GM18870 (cell line): ENCODE measurements around the gene ACOT8.
"Not testable (repeated sequence)": the region's sequence is repeated elsewhere in the genome, so short reads cannot be mapped to it uniquely, and the experiment has no call there.

ENCODE experiments used
- ATAC-seq: cut with Tn5 transposase; IDR thresholded peaks from one replicate; pipeline ENCODE4 v1.9.1; 2021; ENCODE audit warnings: moderate library complexity; ENCODE audit not compliant: unreplicated experiment

ACOT8 gene

DNA sequence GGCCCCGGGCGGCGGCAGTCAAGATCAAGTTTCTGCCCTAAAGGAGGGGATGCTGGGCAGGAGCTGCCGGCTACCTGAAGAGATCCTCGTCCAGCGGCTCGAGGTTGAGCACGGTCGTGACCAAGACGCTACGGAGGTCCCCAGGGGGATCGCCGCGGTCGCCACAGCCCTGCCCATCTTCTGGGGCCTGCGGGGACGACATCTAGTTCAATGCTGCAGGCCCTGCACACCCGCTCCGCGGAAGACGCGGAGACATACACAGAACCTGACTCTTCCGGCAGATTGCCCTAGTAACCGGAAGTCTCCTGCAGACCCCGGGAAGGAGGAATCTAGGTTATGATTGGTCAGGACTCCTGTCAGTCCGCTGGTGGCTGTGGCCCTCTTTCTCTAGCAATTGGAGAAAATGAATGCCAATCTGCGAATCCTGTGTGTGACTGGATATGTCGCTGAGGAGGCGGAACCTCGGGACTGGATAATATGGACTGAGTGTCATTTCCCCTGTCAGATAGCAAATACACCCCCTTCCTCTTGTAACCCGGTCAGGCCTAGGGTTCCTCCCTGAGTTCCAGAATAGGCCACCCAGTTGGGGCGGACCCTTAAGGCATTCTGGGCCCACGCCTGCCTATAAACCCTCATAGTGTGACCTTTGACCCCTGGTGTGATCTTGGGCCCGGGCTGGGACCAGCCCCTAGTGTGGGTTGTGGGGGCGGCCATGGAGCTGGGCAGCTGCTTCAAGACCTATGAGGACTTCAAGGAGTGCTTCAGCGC lies at the start of gene ACOT8, which contains the start of gene ZSWIM3:
Gene ACOT8 (minus strand): TSS at position 279 of the 768 bp plus-strand sequence. CDS start 77 bp downstream, at position 202.
Gene ZSWIM3 (plus strand): TSS at position 501 of the 768 bp plus-strand sequence. CDS start 212 bp downstream, at position 713.
- ATAC-seq = peak; percentile 97

GRCh38 chr20:45905505-45906079 lies 48.4 kb upstream of the ACOT8 start:
- ATAC-seq = no peak

DNA sequence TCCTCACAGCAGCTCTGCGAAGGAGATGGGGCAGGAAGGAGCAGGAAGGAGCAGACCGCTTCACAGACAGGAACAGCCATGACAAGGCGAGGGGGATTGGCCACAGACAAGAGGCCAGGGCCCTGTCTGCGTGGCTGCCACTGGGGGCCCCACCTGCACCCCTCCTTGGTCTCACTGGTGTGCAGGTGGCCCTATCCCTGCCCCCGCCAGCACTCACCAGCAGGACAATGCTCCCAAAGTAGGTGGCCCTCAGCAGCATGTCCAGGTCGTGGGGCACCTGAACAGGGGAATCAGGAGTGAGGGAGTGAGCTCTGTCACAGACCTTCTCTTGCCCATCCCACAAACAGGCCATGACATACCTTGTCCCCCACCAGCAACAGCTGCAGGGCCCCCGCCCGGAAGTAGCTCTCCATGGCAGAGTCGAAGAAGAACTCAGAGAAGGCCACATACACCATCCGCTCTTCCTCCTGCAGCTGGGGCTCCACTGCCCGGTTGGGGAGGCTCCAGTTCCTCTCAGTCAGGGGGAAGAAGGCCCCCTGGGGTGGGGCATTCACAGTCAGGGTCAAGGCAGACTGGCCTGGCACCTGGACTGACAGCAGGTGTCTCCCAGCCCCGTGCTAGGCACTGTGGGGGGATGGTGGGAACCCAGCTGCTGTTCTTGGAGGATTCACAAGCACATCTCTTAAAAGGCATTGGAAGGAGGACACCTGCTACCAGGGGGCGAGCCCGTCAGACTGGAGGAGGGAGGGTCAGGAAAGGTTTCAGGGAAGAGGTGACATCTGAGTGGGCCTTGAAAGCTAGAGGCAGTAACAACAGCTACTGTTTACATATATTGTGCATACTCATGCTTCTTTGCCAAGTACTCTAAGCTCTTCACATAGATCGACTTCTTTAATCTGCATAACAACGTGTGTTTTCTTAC lies 47.7 kb upstream of the ACOT8 start:
- no peak for ATAC-seq

DNA sequence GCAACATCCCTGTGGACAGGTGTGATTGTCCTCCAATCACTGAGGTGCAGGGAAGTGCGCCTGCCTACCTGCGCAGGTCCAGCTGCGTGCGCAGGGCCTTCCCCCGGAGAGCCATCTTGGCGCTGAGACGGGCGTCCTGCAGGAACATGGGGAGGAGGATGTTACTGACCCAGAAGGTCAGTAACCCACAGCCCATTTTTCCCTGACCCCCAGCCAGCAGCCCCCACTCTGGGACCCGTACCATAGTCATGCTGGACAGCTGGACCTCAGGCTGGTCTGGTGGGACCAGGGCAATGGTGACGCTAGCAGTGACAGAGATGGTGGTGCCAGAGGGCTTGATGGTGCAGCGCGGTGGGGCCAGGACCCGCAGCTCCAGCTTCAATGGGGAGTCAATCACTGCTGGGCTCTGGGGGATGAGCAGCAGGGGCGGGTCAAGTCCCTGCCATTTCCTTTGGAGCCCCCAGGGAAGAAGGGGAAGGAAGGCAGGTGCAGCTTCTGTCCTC lies 45.1 kb upstream of the ACOT8 start:
- ATAC-seq = no peak

- ATAC-seq = not testable (repeated sequence)
These were observed 44.1 kb upstream of the ACOT8 start for GRCh38 chr20:45901332-45901731.

- ATAC-seq = no peak
These were observed 42.0 kb upstream of the ACOT8 start for GRCh38 chr20:45899046-45899835.

DNA sequence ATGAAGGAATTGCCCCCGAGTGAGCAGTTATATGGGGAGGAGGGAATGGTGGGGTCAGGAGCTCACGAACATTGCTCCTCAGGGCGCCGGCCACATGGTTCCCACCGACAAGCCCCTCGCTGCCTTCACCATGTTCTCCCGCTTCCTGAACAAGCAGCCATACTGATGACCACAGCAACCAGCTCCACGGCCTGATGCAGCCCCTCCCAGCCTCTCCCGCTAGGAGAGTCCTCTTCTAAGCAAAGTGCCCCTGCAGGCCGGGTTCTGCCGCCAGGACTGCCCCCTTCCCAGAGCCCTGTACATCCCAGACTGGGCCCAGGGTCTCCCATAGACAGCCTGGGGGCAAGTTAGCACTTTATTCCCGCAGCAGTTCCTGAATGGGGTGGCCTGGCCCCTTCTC lies 41.1 kb upstream of the ACOT8 start:
- ATAC-seq = no peak

DNA sequence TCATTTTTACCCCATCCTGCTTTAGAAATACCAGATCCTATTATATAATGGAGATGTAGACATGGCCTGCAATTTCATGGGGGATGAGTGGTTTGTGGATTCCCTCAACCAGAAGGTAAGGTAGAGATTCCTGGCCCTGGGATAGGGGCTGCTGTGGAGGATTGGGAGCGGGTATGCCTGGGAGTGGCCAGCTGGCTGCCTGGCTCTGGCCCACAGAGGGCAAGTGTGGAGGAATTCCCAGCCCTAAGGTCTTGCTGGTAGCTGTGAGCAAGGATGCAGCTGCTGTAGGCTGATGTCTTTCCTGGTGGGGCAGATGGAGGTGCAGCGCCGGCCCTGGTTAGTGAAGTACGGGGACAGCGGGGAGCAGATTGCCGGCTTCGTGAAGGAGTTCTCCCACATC lies 40.5 kb upstream of the ACOT8 start:
- no peak for ATAC-seq

- no peak for ATAC-seq
These were observed 40.1 kb upstream of the ACOT8 start for GRCh38 chr20:45897289-45897688.

DNA sequence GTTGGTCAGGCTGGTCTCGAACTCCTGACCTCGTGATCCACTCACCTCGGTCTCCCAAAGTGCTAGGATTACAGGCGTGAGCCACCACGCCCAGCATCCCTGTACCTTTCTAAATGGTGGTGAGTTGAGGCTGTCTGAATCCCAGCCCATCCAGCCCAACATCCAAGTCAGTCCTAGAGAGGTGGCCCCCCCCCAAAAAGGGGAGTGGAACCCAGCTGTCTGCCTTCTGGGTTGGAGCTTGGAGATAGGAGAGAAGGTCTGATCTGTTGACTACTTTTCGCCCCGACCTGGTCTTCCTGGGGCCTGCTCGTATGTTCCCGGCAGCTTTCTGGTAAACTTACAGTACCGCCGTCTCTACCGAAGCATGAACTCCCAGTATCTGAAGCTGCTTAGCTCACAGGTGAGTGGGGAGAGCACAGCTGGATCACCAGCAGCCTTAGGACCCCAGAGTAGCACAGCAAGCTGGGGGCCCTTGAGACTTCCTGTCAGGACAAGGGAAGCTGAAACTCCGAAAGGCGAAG lies 39.5 kb upstream of the ACOT8 start:
- ATAC-seq = no peak

- no peak for ATAC-seq
These were observed 37.6 kb upstream of the ACOT8 start for GRCh38 chr20:45894797-45895196.

DNA sequence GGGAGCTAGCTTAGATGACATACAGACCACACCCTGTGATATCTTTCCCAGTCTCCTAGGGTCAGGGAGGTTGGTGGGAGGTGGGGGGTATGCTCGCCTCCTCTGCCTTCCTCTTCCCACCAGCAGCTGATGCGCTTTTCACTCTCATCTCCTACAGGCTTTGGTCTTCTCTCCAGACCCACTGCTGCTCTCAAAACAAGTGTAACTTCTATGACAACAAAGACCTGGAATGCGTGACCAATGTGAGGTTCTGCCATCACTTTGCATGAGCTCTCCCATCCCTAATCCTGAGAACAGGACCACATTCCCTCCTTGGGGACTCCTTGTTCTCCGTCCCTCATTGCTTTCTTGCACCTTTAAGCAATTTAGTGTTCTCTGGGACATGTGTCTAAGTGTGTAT lies 36.6 kb upstream of the ACOT8 start:
- no peak for ATAC-seq

- no peak for ATAC-seq
These were observed 35.8 kb upstream of the ACOT8 start for GRCh38 chr20:45892828-45893500.

DNA sequence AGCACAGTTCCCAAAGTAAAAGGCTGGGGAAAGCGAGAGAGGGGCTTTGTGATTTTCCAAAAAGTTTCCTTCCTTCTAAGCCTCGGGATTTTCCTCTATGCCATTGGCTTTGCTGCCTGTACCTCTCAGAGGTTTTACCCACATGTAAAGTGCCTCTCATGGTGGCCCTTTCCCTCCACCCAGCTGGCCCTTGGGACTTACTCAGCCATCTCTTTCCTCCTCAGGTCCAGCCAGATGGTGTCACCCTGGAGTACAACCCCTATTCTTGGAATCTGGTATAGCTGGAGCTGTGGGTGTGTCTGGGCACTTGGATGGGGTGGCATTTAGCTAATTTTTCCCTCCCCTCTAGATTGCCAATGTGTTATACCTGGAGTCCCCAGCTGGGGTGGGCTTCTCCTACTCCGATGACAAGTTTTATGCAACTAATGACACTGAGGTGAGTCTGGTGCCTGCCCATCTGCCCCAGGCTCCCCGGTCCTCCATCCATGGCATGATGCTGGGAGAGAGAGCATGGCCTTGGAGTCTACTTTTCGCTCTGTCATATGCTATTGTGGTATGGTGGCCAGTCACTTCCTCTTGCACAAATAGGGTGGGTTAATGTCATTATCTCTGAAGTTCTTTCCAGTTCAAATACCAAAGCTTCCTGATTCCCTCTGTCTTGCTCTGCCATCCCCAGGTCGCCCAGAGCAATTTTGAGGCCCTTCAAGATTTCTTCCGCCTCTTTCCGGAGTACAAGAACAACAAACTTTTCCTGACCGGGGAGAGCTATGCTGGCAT lies 35.0 kb upstream of the ACOT8 start:
- no peak for ATAC-seq

DNA sequence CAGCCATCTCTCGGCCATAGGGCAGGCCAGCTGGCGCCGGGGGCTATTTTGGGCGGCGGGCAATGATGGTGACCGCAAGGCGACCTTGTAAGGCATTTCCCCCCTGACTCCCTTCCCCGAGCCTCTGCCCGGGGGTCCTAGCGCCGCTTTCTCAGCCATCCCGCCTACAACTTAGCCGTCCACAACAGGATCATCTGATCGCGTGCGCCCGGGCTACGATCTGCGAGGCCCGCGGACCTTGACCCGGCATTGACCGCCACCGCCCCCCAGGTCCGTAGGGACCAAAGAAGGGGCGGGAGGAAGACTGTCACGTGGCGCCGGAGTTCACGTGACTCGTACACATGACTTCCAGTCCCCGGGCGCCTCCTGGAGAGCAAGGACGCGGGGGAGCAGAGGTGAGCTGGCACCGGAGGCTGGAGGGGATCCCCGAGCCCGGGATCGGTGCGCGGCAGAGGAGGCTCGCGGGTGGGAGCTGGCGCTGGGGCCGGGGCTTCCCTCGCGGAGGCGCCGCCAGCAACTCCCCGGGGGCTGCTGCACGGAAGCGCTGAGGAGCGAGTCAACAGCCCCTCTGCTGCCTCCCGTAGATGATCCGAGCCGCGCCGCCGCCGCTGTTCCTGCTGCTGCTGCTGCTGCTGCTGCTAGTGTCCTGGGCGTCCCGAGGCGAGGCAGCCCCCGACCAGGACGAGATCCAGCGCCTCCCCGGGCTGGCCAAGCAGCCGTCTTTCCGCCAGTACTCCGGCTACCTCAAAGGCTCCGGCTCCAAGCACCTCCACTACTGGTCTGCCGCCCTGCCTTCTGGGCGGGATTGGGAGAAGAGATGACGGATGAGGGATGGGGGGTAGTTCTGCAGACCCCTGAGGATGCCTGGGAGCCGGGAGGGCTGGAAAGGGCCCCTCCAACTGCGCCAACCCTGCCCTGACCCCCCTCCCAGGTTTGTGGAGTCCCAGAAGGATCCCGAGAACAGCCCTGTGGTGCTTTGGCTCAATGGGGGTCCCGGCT lies 34.1 kb upstream of the ACOT8 start, which contains the start of the genes CTSA and NEURL2:
Gene CTSA (plus strand): TSS at position 351 of the 999 bp plus-strand sequence. CDS start 234 bp downstream, at position 585.
Gene NEURL2 (minus strand): TSS at position 224 of the 999 bp plus-strand sequence. CDS start 217 bp downstream, at position 7.
- ATAC-seq = peak; percentile 54

DNA sequence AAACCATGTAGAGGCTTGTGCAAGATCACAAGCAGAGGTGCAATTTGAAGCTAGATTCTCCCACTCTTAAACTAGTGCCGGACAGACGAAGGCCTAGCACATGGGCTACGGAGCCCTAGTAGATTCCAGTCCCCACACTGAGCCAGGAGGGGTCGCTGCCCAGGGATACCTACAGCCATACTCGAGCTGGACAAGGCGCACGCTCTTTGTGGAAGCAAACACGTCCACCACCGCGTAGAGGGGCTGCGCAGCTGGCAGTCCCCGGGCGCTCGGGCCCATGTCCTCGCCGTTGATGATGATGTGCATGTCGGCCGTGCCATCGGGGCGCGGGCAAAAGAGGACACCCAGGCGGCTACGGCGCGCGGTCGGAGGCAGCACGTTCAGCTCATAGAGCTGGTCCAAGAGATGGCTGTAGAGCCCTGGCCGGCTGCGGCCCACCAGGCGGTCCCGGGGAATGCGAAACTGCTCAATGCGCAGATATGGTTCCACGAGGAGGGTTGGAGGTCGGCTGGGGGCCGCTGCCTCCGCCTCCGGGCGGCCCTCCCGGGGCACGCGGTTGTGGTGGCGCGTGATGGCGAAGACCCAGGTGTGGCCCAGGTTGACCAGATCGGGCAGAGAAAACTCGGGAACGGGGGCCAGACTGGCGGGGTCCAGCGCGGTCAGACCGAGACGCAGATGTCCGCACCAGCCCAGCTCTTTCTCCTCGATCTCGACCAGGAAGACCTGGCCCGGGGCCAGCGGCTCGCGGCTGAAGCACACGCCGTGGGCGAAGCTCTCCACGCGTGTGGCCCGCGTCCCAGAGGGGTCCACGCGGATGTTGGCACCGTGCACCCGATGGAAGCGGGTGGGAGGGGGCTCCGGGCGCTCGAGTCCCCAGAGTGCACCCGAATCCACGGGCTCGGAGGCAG lies 33.1 kb upstream of the ACOT8 start:
- peak; percentile 8 for ATAC-seq
